GM23338 (cell line): ENCODE results near the gene ARCN1. TPM values are rescaled to one million over a fixed set of nuclear protein-coding genes. Genes with fewer than 3 reads are reported as not detected.

Experiments used
- ATAC-seq: fragments of 200-7000 bp; cut with Tn5 transposase; 3 replicates; pipeline ENCODE4 v1.9.1; 2020
- DNase-seq: peaks from one replicate; pipeline ENCODE4 v3.0.0-alpha.2; 2015; ENCODE audit warnings: low spot score
- H2AFZ ChIP-seq: fragments of 200-600 bp; sonication (generic); 2 replicates; pipeline ENCODE4 v1.8.0; 2016; ENCODE audit warnings: antibody characterized with exemption, mild to moderate bottlenecking, moderate library complexity
- H3F3A ChIP-seq: fragments of 200-600 bp; sonication (generic); replicated peaks from 2 replicates; pipeline ENCODE4 v1.8.0; 2017; ENCODE audit warnings: antibody characterized with exemption, mixed run types, low read depth
- H3K27ac ChIP-seq: fragments of 200-600 bp; sonication (generic); 2 replicates; pipeline ENCODE4 v1.6.1; 2016; ENCODE audit warnings: low read depth
- H3K27me3 ChIP-seq: fragments of 200-600 bp; sonication (generic); 2 replicates; pipeline ENCODE4 v1.8.0; 2016; ENCODE audit warnings: mild to moderate bottlenecking, mixed run types, moderate library complexity; ENCODE audit not compliant: insufficient read depth
- H3K36me3 ChIP-seq: fragments of 200-600 bp; sonication (generic); 2 replicates; pipeline ENCODE4 v1.8.0; 2016; ENCODE audit warnings: mild to moderate bottlenecking; ENCODE audit not compliant: insufficient read depth
- H3K4me1 ChIP-seq: fragments of 200-600 bp; sonication (generic); 2 replicates; pipeline ENCODE4 v1.8.0; 2016; ENCODE audit warnings: mild to moderate bottlenecking, moderate library complexity; ENCODE audit not compliant: insufficient read depth
- H3K4me2 ChIP-seq: fragments of 200-600 bp; sonication (generic); 2 replicates; pipeline ENCODE4 v1.7.1; 2017; ENCODE audit warnings: mixed run types
- H3K4me3 ChIP-seq: fragments of 200-600 bp; sonication (generic); 2 replicates; pipeline ENCODE4 v1.6.1; 2016; ENCODE audit warnings: mixed run types
- H3K79me2 ChIP-seq: fragments of 200-600 bp; sonication (generic); replicated peaks from 2 replicates; pipeline ENCODE4 v1.8.0; 2017; ENCODE audit warnings: mild to moderate bottlenecking; ENCODE audit not compliant: insufficient read depth
- H3K9me2 ChIP-seq: fragments of 200-600 bp; sonication (generic); 2 replicates; pipeline ENCODE4 v1.8.0; 2017; ENCODE audit not compliant: insufficient read depth
- H4K20me1 ChIP-seq: fragments of 200-600 bp; sonication (generic); replicated peaks from 2 replicates; pipeline ENCODE4 v1.8.0; 2017; ENCODE audit warnings: mild to moderate bottlenecking; ENCODE audit not compliant: insufficient read depth
- H3K27ac Mint-ChIP-seq: 2 replicates; pipeline ENCODE4 v1.8.0; 2020; ENCODE audit warnings: inconsistent platforms, mild to moderate bottlenecking, moderate library complexity, mixed read lengths
- H3K27me3 Mint-ChIP-seq: 3 replicates; pipeline ENCODE4 v1.8.0; 2022; ENCODE audit warnings: low read depth, mild to moderate bottlenecking, moderate library complexity, mixed read lengths, inconsistent platforms; ENCODE audit not compliant: insufficient read depth, poor library complexity
- H3K36me3 Mint-ChIP-seq: 3 replicates; pipeline ENCODE4 v1.8.0; 2021; ENCODE audit warnings: low read depth, mild to moderate bottlenecking, inconsistent platforms, moderate library complexity, mixed read lengths
- H3K4me1 Mint-ChIP-seq: 3 replicates; pipeline ENCODE4 v1.8.0; 2020; ENCODE audit warnings: mild to moderate bottlenecking, inconsistent platforms, mixed read lengths
- H3K4me3 Mint-ChIP-seq: 3 replicates; pipeline ENCODE4 v1.8.0; 2021; ENCODE audit warnings: moderate library complexity, mild to moderate bottlenecking, inconsistent platforms, mixed read lengths
- H3K9me3 Mint-ChIP-seq: 3 replicates; pipeline ENCODE4 v1.8.0; 2020; ENCODE audit warnings: moderate library complexity, mild to moderate bottlenecking, inconsistent platforms, mixed read lengths
- CREB1 ChIP-seq: fragments of 250-450 bp; sonication (Bioruptor Pico); IDR thresholded peaks from 2 replicates; pipeline ENCODE4 v1.5.0; 2020; ENCODE audit warnings: low read depth, mild to moderate bottlenecking, moderate library complexity
- EZH2 ChIP-seq: fragments of 200-600 bp; sonication (generic); IDR thresholded peaks from one replicate; pipeline ENCODE4 v1.8.0; 2017; ENCODE audit warnings: antibody characterized with exemption, mild to moderate bottlenecking, low read depth; ENCODE audit not compliant: unreplicated experiment
- EZH2phosphoT487 ChIP-seq: fragments of 200-600 bp; sonication (generic); IDR thresholded peaks from one replicate; pipeline ENCODE4 v1.8.1; 2018; ENCODE audit warnings: antibody characterized with exemption; ENCODE audit not compliant: unreplicated experiment
- JUNB ChIP-seq: IDR thresholded peaks from one replicate; pipeline ENCODE4 v1.6.1; 2016; ENCODE audit warnings: antibody characterized with exemption; ENCODE audit not compliant: unreplicated experiment
- NANOG ChIP-seq: IDR thresholded peaks from 2 replicates; pipeline ENCODE4 v1.6.1; 2016; ENCODE audit warnings: antibody characterized with exemption, borderline replicate concordance
- POLR2AphosphoS5 ChIP-seq: IDR thresholded peaks from 2 replicates; pipeline ENCODE4 v1.6.1; 2016; ENCODE audit warnings: antibody characterized with exemption, low read depth
- STAT1 ChIP-seq: IDR thresholded peaks from one replicate; pipeline ENCODE4 v1.6.1; 2016; ENCODE audit warnings: antibody characterized with exemption; ENCODE audit not compliant: unreplicated experiment
- ZNF114 ChIP-seq: fragments of 250-450 bp; sonication (Bioruptor Pico); IDR thresholded peaks from 2 replicates; pipeline ENCODE4 v1.5.0; 2020; ENCODE audit warnings: mild to moderate bottlenecking, moderate library complexity
- ZNF331 ChIP-seq: fragments of 250-450 bp; sonication (Bioruptor Pico); IDR thresholded peaks from 2 replicates; pipeline ENCODE4 v1.5.0; 2020; ENCODE audit warnings: low read depth, mild to moderate bottlenecking, moderate library complexity
- polyA plus RNA-seq: library from polyadenylated mRNA; unstranded; fragments of >200 nt; fragmentation: Nextera tagmentation; extraction: Ambion mirVana; gene quantifications from 2 replicates; pipeline ENCODE4 v1.2.1, GENCODE V29; 2016
- total RNA-seq: library from RNA; depleted of rRNA; stranded (reverse); fragments of >200 nt; shearing (Covaris generic); gene quantifications from 2 replicates; pipeline ENCODE4 v1.2.3, GENCODE V29; 2014
- TF ChIP-seq, protein P1 (sequence below), 2 experiments: fragments of 200-600 bp in 1 of 2; sonication (generic) in 1 of 2; conservative IDR thresholded peaks; 2 replicates each; pipeline versions ENCODE4 v1.5.1 to v1.6.1; 2016 to 2017; ENCODE audit warnings: antibody characterized with exemption in 2 of 2, low read depth in 2 of 2, mild to moderate bottlenecking in 2 of 2, moderate library complexity in 1 of 2
- TF ChIP-seq, protein P2 (sequence below): fragments of 250-450 bp; sonication (Bioruptor Pico); IDR thresholded peaks from 2 replicates; pipeline ENCODE4 v1.5.0; 2020; ENCODE audit warnings: mild to moderate bottlenecking, moderate library complexity
- TF ChIP-seq, protein P3 (sequence below): IDR thresholded peaks from one replicate; pipeline ENCODE4 v1.6.1; 2018; ENCODE audit warnings: antibody characterized with exemption; ENCODE audit not compliant: unreplicated experiment
- TF ChIP-seq, protein P4 (sequence below): IDR thresholded peaks from 2 replicates; pipeline ENCODE4 v1.6.1; 2016; ENCODE audit warnings: antibody characterized with exemption

Gene ARCN1
- total and polyA plus RNA-seq, 2 experiments from 2014 or later, result 79.9 to 106 TPM

DNA sequence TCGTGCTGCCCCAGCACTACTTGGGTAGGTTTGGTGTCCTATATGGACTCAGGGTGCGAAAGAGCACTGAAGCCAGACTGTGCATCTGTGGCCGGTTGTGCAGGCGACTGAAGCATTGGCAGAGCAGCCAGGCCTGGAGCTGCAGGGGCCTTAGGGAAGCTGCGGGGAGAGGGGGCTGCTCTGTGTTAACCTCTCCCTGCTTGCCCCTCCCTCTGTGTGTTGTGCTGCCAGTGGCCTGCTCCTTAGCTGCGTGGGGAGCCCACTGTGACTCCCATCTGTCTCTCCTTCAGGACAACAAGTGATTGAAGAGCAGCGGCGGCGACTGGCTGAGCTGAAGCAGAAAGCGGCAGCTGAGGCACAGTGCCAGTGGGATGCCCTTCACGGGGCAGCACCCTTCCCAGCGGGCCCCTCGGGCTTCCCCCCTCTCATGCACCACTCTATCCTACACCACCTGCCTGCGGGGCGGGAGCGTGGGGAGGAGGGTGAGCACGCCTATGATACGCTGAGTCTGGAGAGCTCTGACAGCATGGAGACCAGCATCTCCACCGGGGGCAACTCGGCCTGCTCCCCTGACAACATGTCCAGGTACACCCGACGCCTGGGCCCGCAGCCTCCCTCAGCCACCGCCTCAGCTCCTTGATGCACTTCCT, 73.0 kb downstream of the ARCN1 start:
- Mint-ChIP-seq H3K9me3 (no peaks in the 10 kb centered on the region; the same call in 2 of the 3 replicates), H3K36me3 (peaks cover 53% of the 10 kb centered on the region), H3K4me3 (no peak overlapping the region), H3K27me3 (peaks cover 4% of the 10 kb centered on the region), H3K4me1 (no peaks in the 10 kb centered on the region), H3K27ac (no peak overlapping the region)
- DNase-seq (no peak), ATAC-seq (no peak)
- Histone ChIP-seq H4K20me1 (peaks cover 28% of the 10 kb centered on the region), H3K4me2 (no peak overlapping the region), H3K4me1 (no peaks in the 10 kb centered on the region), H3K9me2 (no peaks in the 10 kb centered on the region), H3K79me2 (no peaks in the 10 kb centered on the region), H3K27ac (no peak overlapping the region), H3K4me3 (no peak overlapping the region), H2AFZ (no peak overlapping the region), H3F3A (no peaks in the 10 kb centered on the region), H3K27me3 (no peaks in the 10 kb centered on the region), H3K36me3 (peaks cover 25% of the 10 kb centered on the region)
- TF ChIP-seq CREB1, result no peak
- TF ChIP-seq STAT1, result no peak
- TF ChIP-seq, protein P1, sequence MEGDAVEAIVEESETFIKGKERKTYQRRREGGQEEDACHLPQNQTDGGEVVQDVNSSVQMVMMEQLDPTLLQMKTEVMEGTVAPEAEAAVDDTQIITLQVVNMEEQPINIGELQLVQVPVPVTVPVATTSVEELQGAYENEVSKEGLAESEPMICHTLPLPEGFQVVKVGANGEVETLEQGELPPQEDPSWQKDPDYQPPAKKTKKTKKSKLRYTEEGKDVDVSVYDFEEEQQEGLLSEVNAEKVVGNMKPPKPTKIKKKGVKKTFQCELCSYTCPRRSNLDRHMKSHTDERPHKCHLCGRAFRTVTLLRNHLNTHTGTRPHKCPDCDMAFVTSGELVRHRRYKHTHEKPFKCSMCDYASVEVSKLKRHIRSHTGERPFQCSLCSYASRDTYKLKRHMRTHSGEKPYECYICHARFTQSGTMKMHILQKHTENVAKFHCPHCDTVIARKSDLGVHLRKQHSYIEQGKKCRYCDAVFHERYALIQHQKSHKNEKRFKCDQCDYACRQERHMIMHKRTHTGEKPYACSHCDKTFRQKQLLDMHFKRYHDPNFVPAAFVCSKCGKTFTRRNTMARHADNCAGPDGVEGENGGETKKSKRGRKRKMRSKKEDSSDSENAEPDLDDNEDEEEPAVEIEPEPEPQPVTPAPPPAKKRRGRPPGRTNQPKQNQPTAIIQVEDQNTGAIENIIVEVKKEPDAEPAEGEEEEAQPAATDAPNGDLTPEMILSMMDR (conservative IDR thresholded peaks at IDR 0.05; ENCODE audit: low read depth in 2 of 2), result no peak
- TF ChIP-seq, protein P2, sequence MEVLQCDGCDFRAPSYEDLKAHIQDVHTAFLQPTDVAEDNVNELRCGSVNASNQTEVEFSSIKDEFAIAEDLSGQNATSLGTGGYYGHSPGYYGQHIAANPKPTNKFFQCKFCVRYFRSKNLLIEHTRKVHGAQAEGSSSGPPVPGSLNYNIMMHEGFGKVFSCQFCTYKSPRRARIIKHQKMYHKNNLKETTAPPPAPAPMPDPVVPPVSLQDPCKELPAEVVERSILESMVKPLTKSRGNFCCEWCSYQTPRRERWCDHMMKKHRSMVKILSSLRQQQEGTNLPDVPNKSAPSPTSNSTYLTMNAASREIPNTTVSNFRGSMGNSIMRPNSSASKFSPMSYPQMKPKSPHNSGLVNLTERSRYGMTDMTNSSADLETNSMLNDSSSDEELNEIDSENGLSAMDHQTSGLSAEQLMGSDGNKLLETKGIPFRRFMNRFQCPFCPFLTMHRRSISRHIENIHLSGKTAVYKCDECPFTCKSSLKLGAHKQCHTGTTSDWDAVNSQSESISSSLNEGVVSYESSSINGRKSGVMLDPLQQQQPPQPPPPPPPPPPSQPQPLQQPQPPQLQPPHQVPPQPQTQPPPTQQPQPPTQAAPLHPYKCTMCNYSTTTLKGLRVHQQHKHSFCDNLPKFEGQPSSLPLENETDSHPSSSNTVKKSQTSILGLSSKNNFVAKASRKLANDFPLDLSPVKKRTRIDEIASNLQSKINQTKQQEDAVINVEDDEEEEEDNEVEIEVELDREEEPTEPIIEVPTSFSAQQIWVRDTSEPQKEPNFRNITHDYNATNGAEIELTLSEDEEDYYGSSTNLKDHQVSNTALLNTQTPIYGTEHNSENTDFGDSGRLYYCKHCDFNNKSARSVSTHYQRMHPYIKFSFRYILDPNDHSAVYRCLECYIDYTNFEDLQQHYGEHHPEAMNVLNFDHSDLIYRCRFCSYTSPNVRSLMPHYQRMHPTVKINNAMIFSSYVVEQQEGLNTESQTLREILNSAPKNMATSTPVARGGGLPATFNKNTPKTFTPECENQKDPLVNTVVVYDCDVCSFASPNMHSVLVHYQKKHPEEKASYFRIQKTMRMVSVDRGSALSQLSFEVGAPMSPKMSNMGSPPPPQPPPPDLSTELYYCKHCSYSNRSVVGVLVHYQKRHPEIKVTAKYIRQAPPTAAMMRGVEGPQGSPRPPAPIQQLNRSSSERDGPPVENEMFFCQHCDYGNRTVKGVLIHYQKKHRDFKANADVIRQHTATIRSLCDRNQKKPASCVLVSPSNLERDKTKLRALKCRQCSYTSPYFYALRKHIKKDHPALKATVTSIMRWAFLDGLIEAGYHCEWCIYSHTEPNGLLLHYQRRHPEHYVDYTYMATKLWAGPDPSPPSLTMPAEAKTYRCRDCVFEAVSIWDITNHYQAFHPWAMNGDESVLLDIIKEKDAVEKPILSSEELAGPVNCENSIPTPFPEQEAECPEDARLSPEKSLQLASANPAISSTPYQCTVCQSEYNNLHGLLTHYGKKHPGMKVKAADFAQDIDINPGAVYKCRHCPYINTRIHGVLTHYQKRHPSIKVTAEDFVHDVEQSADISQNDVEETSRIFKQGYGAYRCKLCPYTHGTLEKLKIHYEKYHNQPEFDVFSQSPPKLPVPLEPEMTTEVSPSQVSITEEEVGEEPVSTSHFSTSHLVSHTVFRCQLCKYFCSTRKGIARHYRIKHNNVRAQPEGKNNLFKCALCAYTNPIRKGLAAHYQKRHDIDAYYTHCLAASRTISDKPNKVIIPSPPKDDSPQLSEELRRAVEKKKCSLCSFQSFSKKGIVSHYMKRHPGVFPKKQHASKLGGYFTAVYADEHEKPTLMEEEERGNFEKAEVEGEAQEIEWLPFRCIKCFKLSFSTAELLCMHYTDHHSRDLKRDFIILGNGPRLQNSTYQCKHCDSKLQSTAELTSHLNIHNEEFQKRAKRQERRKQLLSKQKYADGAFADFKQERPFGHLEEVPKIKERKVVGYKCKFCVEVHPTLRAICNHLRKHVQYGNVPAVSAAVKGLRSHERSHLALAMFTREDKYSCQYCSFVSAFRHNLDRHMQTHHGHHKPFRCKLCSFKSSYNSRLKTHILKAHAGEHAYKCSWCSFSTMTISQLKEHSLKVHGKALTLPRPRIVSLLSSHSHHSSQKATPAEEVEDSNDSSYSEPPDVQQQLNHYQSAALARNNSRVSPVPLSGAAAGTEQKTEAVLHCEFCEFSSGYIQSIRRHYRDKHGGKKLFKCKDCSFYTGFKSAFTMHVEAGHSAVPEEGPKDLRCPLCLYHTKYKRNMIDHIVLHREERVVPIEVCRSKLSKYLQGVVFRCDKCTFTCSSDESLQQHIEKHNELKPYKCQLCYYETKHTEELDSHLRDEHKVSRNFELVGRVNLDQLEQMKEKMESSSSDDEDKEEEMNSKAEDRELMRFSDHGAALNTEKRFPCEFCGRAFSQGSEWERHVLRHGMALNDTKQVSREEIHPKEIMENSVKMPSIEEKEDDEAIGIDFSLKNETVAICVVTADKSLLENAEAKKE (CRISPR knock-in tag), result no peak
- TF ChIP-seq POLR2AphosphoS5, result no peak
- no peak for TF ChIP-seq JUNB
- no peak for TF ChIP-seq EZH2phosphoT487
- no peak for TF ChIP-seq NANOG
- TF ChIP-seq ZNF331 (CRISPR knock-in tag), result no peak
- TF ChIP-seq ZNF114, result no peak
- TF ChIP-seq, protein P3, sequence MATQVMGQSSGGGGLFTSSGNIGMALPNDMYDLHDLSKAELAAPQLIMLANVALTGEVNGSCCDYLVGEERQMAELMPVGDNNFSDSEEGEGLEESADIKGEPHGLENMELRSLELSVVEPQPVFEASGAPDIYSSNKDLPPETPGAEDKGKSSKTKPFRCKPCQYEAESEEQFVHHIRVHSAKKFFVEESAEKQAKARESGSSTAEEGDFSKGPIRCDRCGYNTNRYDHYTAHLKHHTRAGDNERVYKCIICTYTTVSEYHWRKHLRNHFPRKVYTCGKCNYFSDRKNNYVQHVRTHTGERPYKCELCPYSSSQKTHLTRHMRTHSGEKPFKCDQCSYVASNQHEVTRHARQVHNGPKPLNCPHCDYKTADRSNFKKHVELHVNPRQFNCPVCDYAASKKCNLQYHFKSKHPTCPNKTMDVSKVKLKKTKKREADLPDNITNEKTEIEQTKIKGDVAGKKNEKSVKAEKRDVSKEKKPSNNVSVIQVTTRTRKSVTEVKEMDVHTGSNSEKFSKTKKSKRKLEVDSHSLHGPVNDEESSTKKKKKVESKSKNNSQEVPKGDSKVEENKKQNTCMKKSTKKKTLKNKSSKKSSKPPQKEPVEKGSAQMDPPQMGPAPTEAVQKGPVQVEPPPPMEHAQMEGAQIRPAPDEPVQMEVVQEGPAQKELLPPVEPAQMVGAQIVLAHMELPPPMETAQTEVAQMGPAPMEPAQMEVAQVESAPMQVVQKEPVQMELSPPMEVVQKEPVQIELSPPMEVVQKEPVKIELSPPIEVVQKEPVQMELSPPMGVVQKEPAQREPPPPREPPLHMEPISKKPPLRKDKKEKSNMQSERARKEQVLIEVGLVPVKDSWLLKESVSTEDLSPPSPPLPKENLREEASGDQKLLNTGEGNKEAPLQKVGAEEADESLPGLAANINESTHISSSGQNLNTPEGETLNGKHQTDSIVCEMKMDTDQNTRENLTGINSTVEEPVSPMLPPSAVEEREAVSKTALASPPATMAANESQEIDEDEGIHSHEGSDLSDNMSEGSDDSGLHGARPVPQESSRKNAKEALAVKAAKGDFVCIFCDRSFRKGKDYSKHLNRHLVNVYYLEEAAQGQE, result no peak
- TF ChIP-seq EZH2, result no peak
- TF ChIP-seq, protein P4, sequence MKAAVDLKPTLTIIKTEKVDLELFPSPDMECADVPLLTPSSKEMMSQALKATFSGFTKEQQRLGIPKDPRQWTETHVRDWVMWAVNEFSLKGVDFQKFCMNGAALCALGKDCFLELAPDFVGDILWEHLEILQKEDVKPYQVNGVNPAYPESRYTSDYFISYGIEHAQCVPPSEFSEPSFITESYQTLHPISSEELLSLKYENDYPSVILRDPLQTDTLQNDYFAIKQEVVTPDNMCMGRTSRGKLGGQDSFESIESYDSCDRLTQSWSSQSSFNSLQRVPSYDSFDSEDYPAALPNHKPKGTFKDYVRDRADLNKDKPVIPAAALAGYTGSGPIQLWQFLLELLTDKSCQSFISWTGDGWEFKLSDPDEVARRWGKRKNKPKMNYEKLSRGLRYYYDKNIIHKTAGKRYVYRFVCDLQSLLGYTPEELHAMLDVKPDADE, result no peak
